ENCODE measurements around the gene EPHB3.
A peak's percentile ranks its signal among the peaks of the same experiment; 100 is the strongest.

EPHB3 gene

DNA sequence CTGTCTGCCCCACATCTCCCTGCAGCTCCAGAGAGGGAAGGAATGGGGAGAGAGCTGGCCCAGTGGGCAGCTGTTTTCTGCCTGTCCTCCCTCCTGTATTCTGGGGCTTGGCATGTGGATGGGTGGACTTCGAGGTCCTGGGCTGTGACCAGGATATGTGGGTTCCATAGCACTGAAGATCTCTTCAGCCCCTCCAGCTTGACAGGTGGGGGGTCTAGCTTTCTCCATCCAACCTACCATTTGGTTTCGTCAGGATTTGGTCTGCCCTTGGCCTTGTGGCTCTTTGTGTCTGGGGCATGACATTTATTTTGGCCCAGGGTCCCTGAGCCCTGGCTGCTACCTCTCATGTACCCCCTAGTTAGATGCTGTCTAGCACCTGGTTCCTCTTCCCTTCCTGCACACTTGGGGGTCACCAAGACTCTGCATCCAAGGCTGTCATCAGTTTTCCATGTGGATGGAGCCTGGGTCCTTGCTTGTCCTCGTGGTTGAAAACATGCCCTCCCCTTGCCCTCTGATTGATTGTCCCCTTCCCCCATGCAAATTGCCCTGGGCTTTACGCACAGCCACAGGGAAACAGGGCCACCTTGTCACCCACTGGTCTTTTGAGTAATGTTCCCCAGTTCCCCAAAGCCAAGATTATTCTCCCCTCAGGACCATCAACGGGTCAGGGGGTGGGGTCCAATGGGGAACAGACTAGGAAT, 3.2 kb downstream of the EPHB3 start:
- no peak for DNase-seq

DNA sequence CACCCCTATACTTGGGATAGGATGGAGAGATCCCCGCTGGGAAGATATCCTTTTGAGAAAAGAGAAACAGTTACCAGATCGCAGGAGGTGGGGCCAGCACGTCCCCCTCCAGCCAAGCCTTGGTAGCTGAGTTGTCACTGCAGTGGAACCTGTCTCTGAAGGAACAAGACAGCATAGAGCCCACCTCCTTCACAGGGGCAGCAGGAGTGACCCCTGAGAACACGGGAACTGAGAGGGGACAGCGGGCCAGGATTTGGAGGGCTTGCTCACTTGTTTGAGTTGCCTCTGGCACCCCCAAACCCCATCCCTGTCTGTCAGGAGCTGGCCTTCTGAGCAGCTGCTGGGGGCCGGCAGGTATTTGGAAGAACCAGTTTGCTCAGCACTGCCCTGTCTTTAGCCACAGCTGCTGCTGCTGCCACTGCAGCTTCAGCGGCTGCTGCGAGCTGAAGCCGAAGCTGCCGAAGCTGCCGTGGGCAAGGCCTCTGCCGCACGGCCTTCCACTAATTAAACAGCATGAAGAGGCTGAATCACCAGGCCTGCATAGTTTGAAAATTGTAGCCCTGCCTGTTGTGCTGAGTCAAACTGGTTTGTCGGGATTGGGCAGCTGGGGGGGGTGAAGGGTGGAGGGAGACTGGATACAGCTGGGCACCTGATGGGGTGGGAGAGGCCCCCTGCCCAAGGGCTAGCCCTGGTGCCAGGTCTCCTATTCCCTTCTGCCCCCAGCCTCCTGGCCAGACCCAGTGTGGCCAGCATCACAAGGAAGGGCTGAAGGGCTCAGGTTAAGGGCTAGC, 4.0 kb downstream of the EPHB3 start:
- DNase-seq = peak; percentile 91

DNA sequence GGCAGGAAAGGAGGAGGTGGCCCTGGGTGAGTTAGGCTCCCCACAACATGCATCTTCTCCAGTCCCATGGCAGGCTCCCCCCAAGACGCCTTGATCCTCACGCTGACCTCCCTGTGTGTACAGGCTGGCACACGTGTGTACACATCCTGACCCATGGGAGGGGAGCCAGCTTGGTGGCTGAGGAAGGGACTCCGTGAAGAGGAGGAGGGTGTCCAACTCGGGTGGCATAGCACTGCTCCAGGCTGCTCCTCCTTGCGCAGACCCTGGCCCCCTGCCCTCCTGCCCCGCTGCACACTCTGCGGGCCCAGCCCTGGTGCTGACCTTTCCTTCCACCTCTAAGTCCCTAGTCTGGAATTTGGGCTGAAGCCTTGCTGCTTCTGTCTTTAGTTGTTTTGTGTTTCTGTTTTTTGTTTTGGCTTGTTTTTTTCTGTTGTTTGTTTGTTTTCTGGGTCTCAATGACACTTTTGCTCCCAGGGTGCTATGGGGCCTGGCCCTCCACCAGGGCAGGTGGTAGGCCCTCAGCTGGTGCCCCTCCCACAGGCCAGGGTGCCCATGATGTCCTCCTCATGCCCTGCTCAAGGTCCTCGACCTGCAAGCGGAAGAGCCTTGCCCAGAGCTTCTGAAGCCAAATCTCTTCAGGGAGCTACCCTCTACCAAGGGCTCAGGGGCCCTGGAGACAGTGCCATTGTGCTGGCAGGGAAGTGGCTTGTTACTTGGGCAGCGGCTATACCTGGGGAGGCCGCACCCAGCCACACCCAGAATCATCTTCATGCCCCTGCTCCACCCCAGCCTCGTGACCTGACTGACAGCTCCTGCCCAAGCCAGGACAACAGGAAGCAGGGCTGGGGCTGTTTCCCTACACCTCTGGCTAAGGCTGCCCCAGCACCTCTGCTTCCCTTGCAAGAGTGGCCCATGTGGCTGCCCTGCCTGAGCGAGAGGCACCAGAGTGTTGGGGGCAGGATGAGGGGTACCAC, 5.1 kb downstream of the EPHB3 start:
- no peak for DNase-seq

DNA sequence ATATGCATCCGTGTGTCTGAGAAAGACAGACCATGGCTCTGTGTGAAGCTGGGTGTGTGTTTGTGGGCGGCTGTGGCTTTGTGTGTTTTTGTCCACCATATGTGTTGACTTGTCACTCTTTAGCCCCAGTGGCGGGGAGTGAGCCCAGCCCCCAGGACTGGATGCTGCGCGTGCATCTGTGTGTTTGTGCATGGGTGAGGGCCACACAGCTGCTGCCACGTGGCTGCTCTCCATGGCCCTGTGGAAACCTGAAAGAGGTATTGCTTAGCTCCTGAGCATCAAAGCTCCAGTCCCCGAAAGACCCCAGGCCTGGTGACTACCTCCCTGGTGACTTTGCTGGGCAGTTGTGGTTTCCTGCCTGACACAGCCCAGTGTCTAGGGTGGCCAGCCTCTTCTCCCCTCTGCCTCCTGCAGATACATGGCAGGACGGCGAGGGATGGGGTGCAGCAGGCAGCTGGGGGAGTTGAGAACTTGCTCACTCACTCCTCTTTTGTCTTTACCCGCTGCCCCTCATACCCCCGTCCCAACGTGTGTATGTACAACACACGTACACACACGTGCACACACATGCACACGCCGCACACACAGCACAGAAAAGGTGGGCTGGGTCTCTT, 6.5 kb downstream of the EPHB3 start:
- DNase-seq = peak; percentile 45

DNA sequence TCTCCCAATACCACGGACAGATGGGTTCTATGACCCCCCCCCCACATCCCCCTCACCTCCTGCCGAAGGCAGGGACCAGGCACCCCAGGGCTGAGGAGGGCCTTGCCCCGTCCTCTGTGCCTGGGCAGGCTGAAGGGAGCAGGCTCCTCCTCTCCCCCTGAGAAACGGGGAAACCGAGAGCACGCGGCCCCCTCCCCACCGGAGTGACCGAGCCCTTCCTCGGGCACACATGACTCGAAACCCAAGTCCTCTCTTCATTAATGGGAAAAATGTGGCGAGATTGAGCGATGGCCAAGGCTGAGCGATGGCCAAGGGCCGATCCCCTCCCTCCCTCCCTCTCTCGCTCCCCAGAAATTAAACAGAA, 7.0 kb downstream of the EPHB3 start:
- DNase-seq = no peak

DNA sequence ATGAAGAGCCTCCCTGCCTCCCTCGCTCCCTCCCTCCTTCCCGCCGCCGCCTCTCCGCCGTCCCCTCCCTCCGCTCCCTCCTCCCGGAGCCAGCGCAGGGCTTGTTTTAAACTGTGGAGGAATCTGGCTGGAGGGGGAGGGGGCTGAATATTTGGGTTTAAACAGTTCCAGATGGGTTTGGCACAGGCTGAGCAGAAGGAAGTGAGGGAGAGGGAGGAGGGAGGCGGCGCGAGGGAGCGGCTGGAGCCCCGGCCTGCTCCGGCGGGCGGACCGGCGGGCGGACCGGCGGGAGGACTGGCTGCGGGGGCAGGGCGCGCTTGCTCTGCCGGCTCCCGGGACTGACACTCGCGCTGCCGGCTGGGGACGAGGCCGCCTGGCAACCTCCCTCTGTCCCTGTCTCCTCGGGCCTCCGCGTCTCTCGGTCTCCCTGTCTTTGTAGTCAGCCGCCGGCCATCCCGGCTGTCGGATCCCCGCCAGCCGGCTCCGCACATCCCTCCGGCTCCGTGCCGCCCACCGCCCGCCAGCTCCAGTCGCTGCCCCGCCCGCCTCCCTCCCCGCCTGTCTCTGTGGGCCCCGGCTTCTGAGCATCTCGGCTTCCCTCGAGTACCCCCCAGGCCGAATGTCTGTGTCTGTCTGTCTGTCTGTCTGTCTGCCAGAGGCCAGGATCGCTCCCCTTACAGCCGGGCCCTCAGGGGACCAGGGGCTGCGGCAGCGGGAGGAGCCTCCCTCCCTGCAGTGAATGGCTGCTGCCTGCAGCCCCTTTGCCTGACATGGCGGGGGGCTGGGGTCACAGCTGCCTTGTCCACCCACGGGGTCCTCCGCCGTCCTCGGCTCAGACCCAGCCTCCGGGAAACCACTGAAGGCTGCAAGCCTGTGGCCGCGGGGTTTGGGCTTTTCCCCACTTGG, 7.6 kb downstream of the EPHB3 start:
- DNase-seq = peak; percentile 99

DNA sequence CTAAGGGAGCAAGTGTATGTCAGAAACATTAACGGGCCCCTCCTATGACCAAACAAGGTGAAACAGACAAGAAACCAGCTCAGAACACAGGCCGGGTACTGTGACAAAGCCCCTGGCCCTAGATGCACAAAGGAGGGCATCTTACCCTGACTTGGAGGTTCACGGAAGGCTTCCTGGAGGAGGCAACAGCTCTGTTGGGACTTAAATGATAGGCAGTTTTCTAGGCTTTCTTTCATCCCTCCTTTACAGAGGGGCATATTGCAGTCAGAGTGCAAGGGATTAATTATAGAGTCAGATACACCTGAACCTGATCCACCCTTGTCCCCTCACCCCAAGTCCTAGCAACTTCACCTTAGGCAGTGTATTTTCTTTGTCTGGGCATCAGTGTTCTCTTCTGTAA, 8.4 kb downstream of the EPHB3 start:
- no peak for DNase-seq

- no peak for DNase-seq
Observed at GRCh38 chr3:184570489-184570888, 8.9 kb downstream of the EPHB3 start.

DNA sequence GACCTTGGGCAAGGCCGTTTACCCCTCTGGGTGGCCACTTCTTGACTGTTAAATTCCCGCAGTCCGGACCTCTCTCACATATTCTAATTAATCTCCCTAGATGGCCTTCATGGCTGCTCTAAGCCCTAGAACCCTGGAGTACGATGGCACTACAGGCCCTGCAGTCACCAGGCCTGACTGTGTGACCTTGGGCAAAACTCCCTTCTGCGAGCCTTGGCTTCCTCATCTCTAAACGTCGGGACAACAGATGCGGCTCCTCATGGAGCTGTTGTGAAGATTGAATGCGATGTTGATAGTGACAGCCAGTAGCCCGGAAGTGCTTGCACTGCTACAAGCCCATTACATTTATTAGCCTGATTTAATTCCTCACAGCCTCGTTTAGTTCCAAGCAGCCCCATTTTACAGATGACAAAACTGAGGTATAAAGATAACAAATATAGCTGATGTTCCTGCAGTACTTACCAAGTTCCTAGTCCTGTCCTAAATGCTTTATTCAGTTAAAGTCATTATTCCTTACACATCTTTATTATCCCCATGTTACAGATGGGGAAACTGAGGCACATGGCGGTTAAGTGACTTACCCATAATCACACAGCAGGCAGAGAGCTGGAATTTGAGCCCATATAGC, 10.3 kb downstream of the EPHB3 start:
- no peak for DNase-seq

GRCh38 chr3:184572633-184573270, 11.2 kb downstream of the EPHB3 start:
- no peak for DNase-seq

GRCh38 chr3:184574515-184575417, 13.2 kb downstream of the EPHB3 start:
- peak; percentile 21 for DNase-seq

GRCh38 chr3:184575701-184576100, 14.1 kb downstream of the EPHB3 start:
- no peak for DNase-seq

- no peak for DNase-seq
Observed at GRCh38 chr3:184576457-184577240, 15.1 kb downstream of the EPHB3 start.

DNA sequence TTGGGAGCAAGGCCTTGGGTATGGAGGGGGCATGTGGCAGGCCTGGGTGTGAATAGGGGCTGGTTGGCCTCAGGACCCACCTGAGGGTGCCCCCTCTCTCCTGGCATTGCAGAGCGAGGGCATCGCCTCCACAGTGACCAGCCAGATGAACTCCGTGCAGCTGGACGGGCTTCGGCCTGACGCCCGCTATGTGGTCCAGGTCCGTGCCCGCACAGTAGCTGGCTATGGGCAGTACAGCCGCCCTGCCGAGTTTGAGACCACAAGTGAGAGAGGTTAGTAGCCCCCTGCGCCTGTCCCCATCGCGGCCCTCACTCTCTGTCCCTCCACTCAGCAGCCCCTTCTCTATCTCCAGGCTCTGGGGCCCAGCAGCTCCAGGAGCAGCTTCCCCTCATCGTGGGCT, 16.0 kb downstream of the EPHB3 start:
- no peak for DNase-seq

DNA sequence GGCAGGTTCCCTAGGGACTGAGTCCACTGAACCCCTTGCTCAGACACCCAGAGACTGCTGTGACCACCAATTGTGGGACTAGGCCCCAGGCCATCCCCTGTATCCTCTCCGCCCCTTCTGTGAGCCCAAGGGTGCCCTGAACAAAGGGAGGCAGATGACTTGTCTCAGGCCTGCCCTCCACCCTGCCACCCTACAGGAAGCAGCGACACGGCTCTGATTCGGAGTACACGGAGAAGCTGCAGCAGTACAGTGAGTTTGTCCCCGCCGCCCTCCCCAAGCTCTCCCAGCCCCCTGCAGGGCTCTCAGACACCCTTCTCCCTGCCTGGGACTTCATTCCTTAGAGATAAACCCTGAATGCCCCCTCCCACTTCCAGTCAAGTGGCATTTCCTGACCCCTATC, 16.6 kb downstream of the EPHB3 start:
- DNase-seq = no peak

GRCh38 chr3:184578822-184579221, 17.2 kb downstream of the EPHB3 start:
- DNase-seq = no peak

DNA sequence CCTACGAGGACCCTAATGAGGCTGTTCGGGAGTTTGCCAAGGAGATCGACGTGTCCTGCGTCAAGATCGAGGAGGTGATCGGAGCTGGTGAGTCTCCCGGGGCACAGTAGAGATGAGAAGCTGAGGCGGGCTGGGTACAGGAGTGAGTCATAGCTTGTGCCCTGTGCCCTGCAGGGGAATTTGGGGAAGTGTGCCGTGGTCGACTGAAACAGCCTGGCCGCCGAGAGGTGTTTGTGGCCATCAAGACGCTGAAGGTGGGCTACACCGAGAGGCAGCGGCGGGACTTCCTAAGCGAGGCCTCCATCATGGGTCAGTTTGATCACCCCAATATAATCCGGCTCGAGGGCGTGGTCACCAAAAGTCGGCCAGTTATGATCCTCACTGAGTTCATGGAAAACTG, 17.9 kb downstream of the EPHB3 start:
- DNase-seq = no peak

- no peak for DNase-seq
Observed at GRCh38 chr3:184580376-184580775, 18.8 kb downstream of the EPHB3 start.
